Ovary (tissue), 9 donors: ENCODE measurements around the gene ATP9A. TPM values are rescaled to one million over a fixed set of nuclear protein-coding genes. Genes with fewer than 3 reads are reported as not detected.
"Not testable (repeated sequence)": the region's sequence is repeated elsewhere in the genome, so short reads cannot be mapped to it uniquely, and the experiment has no call there.

Experiments
- DNase-seq, 5 donors: peaks; one replicate each; pipeline ENCODE4 v3.0.0-alpha.2; 2019 to 2020
- H3K27ac ChIP-seq, 2 donors: fragments of 200-600 bp; one replicate each; pipeline versions ENCODE4 v1.5.1 to v1.8.0; 2019 to 2022
- H3K27me3 ChIP-seq: fragments of 200-600 bp; one replicate; pipeline ENCODE4 v1.8.0; 2022
- H3K36me3 ChIP-seq: fragments of 200-600 bp; sonication (generic); one replicate; pipeline ENCODE4 v1.5.1; 2019
- H3K4me1 ChIP-seq: one replicate; pipeline ENCODE4 v1.8.1; 2013; ENCODE audit warnings: mild to moderate bottlenecking, moderate library complexity; ENCODE audit not compliant: insufficient read depth
- H3K4me3 ChIP-seq: fragments of 200-600 bp; sonication (generic); one replicate; pipeline ENCODE4 v1.5.1; 2017
- H3K9me3 ChIP-seq, 2 donors: fragments of 200-600 bp in 1 of 2; sonication (generic) in 1 of 2; one replicate each; pipeline versions ENCODE4 v1.5.1 to v1.8.1; 2013 to 2019; ENCODE audit warnings: mild to moderate bottlenecking in 1 of 2, moderate library complexity in 1 of 2
- CTCF ChIP-seq, 3 donors: fragments of 450-650 bp in 2 of 3; fragments of 200-600 bp in 1 of 3; IDR thresholded peaks; one replicate each; pipeline versions ENCODE4 v1.5.1 to v1.8.0; 2016 to 2022; ENCODE audit warnings: antibody characterized with exemption in 3 of 3, mild to moderate bottlenecking in 1 of 3
- EP300 ChIP-seq: sonication (generic); formaldehyde crosslinking; IDR thresholded peaks from one replicate; pipeline ENCODE4 v1.6.1; 2017; ENCODE audit warnings: antibody characterized with exemption
- POLR2A ChIP-seq: fragments of 450-650 bp; IDR thresholded peaks from one replicate; pipeline ENCODE4 v1.6.1; 2017; ENCODE audit warnings: antibody characterized with exemption, mild to moderate bottlenecking, moderate library complexity
- WGBS, 3 donors: extraction: QIAGEN DNeasy Blood & Tissue Kit in 1 of 3; methylation state at CpG; one replicate each; pipeline versions ENCODE4 v1.1.5 to v1.1.7; 2013 to 2017; 5-methylcytosine and 5-hydroxymethylcytosine counted together
- intact Hi-C, 4 donors: fragments of 100-400 bp; cut with DNase I; formaldehyde crosslinking; loops; one replicate each; pipeline versions ENCODE4 v1.11.0 to v1.15.1; 2022 to 2023
- polyA plus RNA-seq, 2 donors: library from polyadenylated mRNA; stranded (reverse); fragments of 200-250 nt in 1 of 2; fragments of 350-450 nt in 1 of 2; fragmentation: Illumina TruSeq in 1 of 2; extraction: RNeasy Lipid Tissue Mini Kit (QIAGEN cat#74804) in 1 of 2; gene quantifications; one replicate each; pipeline ENCODE4 v1.2.3, GENCODE V29; 2013 to 2014
- total RNA-seq, 7 donors: library from RNA; depleted of rRNA in 2 of 7; stranded (reverse); fragments of >200 nt in 2 of 7; fragmentation: NEBNext Ultra II Directional in 3 of 7; extraction: Animal tissue kit (Norgen Biotek cat#: 25700) in 3 of 7; gene quantifications; one replicate each; pipeline versions ENCODE4 v1.1.0 to v1.2.4, GENCODE V29; 2016 to 2023
- donor health status: DM: no; HTN: no; CAD: no; lungs with moderate emphysema.
- donor health status: DM: no; HTN: no; CAD: no.
- donor health status: Bipolar disorder and iron deficiency.
- donor health status: DM: yes; HTN: yes; CAD: no.
- donor health status: DM: no; HTN: no; CAD: no.
- donor health status: DM: yes; HTN: yes; CAD: no.

The ATP9A gene
- total and polyA plus RNA-seq, 9 donors = 12.9 to 44.6 (median 29.2) TPM

GRCh38 chr20:51725584-51726176 is 42.5 kb downstream of the ATP9A start:
- no peaks in the 10 kb centered on the region for H3K4me1 ChIP-seq
- TF ChIP-seq POLR2A (no peak), CTCF (IDR thresholded peaks at IDR 0.05) (no peak), EP300 (no peak)
- no peaks in the 10 kb centered on the region for H3K9me3 ChIP-seq
- H3K27ac ChIP-seq = no peak overlapping the region
- no peaks in the 10 kb centered on the region for H3K36me3 ChIP-seq
- intact Hi-C loops = no loop called here
- DNase-seq = no peak
- H3K27me3 ChIP-seq = no peaks in the 10 kb centered on the region
- 80 to 97% (median 96%) methylated on average over 13 of the region's 13 CpGs for WGBS, 3 donors
- no peak overlapping the region for H3K4me3 ChIP-seq

DNA sequence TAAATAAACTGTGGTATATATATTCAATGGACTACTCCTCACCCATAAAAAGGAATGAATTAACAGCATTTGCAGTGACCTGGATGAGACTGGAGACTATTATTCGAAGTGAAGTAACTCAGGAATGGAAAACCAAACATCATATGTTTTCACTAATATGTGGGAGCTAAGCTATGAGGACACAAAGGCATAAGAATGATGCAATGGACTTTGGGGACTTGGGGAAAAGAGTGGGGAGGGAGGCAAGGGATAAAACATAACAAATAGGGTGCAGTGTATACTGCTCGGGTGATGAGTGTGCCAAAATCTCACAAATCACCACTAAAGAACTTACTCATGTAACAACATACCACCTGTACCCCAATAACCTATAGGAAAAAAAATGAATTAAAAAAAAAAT is 45.2 kb downstream of the ATP9A start:
- 94 to 97% (median 94%) methylated on average over 2 of the region's 2 CpGs for WGBS, 3 donors
- H3K4me3 ChIP-seq, H3K9me3 ChIP-seq, H3K27me3 ChIP-seq, intact Hi-C loops, H3K36me3 ChIP-seq, H3K4me1 ChIP-seq, DNase-seq, H3K27ac ChIP-seq: not testable (repeated sequence)

GRCh38 chr20:51722246-51722645 is 45.9 kb downstream of the ATP9A start:
- H3K4me3 ChIP-seq, H3K27ac ChIP-seq, DNase-seq, H3K27me3 ChIP-seq, H3K36me3 ChIP-seq, intact Hi-C loops, H3K9me3 ChIP-seq, H3K4me1 ChIP-seq: not testable (repeated sequence)
- 90 to 93% (median 93%) methylated on average over 4 of the region's 4 CpGs for WGBS, 3 donors

GRCh38 chr20:51720854-51721253 is 47.3 kb downstream of the ATP9A start:
- Histone ChIP-seq H3K27ac (no peak overlapping the region), H3K27me3 (no peaks in the 10 kb centered on the region), H3K4me3 (no peak overlapping the region), H3K9me3 (no peaks in the 10 kb centered on the region), H3K4me1 (no peaks in the 10 kb centered on the region), H3K36me3 (no peaks in the 10 kb centered on the region)
- 78 to 88% (median 79%) methylated on average over 8 of the region's 8 CpGs for WGBS, 3 donors
- intact Hi-C loops = no loop called here
- TF ChIP-seq CTCF (IDR thresholded peaks at IDR 0.05) (no peak), POLR2A (no peak), EP300 (no peak)
- DNase-seq = no peak

DNA sequence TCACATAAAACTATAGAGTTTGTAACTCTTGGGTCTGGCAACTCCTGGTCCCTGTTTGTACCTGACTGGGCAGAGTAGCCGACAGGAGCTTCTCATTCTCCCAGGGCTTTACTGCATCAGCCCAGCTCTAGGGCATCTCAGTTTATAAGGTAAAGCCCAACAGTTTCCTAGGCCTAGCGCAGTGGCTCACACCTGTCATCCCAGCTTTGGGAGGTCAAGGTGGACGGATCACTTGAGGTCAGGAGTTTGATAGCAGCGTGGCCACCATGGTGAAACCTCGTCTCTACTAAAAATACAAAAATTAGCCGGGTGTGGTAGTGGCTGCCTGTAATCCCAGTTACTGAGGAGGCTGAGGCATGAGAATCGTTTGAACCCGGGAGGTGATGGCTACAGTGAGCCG is 47.8 kb downstream of the ATP9A start:
- Histone ChIP-seq H3K4me3 (no peak overlapping the region), H3K4me1 (peaks cover under 1% of the 10 kb centered on the region), H3K36me3 (no peaks in the 10 kb centered on the region), H3K9me3 (no peaks in the 10 kb centered on the region), H3K27ac (no peak overlapping the region), H3K27me3 (no peaks in the 10 kb centered on the region)
- TF ChIP-seq EP300 (no peak), CTCF (IDR thresholded peaks at IDR 0.05) (no peak), POLR2A (no peak)
- WGBS, 3 donors = 88 to 94% (median 90%) methylated on average over 9 of the region's 9 CpGs
- no peak for DNase-seq
- intact Hi-C loops = no loop called here

GRCh38 chr20:51715856-51716185 is 52.4 kb downstream of the ATP9A start:
- Histone ChIP-seq H3K27ac (no peak overlapping the region), H3K9me3 (no peaks in the 10 kb centered on the region), H3K36me3 (no peaks in the 10 kb centered on the region), H3K4me3 (no peak overlapping the region), H3K4me1 (peaks cover 2% of the 10 kb centered on the region), H3K27me3 (no peaks in the 10 kb centered on the region)
- 81 to 97% (median 88%) methylated on average over 1 of the region's 1 CpG for WGBS, 3 donors
- DNase-seq = no peak
- intact Hi-C loops = no loop called here
- TF ChIP-seq CTCF (IDR thresholded peaks at IDR 0.05) (no peak), POLR2A (no peak), EP300 (no peak)
